Activated CD4-positive, alpha-beta T cell treated with anti-CD3 and anti-CD28 coated beads, Interleukin-2, amount 50 U/mL, for 24 hours (primary cell): ENCODE results near the gene PHOSPHO1.
"Not testable (repeated sequence)": the region's sequence is repeated elsewhere in the genome, so short reads cannot be mapped to it uniquely, and the experiment has no call there.

Experiments used
- DNase-seq, 2 donors: peaks; one replicate each; pipeline ENCODE4 v3.0.0-alpha.2; 2020; ENCODE audit warnings: low read depth in 1 of 2, low spot score in 1 of 2

The PHOSPHO1 gene, protein sequence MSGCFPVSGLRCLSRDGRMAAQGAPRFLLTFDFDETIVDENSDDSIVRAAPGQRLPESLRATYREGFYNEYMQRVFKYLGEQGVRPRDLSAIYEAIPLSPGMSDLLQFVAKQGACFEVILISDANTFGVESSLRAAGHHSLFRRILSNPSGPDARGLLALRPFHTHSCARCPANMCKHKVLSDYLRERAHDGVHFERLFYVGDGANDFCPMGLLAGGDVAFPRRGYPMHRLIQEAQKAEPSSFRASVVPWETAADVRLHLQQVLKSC

DNA sequence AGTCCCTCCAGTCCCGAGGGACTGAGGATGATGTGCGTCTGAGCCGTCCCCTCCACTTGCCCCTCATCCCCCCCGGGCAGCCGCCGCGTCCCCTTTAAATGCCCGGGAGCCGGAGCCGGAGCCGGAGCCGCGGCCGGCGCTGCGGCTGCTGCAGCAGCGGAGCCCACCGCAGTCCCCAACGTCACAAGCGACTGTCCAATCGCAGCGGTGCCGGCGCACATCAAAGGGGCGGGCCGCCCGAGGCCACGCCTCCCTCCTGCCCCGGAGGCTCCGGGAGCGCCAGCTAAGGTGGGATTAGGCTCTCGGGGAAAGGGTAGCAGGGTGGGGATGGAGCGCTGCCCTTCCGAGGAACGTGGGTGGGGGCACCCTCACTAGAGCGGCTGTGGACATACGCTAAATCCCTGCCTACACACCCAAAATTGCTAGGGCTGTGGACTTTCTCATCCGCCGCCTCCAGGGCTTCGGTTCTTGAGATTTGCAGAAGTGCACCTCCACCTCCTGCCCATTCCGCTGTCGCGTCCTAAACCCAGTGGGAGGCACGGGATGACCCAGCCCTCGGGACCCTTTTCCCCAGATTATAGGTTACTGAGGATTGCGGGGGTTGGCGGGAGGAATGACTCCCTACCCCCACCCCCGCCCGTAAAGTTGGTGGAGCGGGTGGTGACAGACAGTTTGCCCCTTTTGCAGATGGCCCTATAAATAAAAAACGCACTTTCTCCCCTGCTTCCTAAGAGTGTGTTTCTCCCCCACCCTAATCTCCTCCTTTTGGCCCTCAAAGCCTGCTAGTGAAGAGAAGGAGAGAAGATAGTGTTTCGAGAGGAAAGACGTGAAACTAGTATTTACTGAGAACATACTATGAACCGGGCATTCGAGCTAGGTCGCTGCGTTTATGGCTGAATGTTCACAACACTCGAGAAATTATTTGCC lies at the start of gene PHOSPHO1:
Gene PHOSPHO1, minus strand, starts transcription at position 152 of the 927 bp plus-strand sequence. CDS start 4,096 bp downstream, outside the sequence.
- peak; percentile 68 to 75 for DNase-seq

DNA sequence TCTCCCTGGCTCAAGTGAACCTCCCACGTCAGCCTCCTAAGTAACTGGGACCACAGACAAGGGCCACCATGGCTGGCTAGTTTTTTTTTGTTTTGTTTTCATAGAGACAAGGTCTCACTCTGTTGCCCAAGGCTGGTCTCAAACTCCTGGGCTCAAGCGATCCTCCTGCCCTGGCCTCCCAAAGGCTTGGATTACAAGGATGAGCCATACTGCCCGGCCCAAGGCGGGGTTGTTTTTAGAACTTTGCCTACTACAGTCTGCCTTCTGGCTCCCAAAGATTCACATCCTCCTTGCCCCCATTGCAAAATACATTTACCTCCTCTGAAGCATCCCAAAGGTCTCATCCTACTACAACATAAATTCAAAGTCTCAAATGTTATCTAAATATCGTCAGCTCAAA lies 49.5 kb upstream of the PHOSPHO1 start:
- no peak for DNase-seq

DNA sequence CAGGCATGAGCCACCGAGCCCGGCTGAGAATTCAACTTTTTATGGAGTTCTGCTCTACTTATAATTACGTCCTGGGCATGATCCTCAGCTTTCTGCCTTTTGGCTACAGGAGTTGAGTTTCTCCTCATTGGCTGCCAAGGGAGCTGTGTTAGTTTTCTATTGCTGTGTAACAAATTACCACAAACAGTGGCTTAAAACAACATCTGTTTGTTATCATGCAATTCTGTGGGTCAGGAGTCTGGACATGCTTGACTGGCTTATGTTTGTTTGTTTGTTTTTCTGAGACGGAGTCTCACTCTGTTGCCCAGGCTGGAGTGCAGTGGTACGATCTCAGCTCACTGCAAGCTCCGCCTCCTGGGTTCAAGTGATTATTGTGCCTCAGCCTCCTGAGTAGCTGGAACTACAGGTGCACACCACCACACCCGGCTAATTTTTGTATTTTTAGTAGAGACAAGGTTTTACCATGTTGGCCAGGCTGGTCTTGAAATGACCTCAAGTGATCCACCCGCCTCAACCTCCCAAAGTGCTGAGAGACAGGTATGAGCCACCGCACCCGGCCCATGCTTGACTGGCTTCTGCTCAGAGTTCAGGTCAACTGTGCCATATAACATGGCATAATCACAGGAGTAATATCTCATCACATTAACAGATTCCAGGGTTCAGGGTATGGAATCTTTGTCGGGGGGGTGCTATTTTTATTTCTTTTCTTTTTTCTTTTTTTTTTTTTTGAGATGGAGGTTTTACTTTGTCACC lies 48.9 kb upstream of the PHOSPHO1 start:
- not testable (repeated sequence) for DNase-seq

DNA sequence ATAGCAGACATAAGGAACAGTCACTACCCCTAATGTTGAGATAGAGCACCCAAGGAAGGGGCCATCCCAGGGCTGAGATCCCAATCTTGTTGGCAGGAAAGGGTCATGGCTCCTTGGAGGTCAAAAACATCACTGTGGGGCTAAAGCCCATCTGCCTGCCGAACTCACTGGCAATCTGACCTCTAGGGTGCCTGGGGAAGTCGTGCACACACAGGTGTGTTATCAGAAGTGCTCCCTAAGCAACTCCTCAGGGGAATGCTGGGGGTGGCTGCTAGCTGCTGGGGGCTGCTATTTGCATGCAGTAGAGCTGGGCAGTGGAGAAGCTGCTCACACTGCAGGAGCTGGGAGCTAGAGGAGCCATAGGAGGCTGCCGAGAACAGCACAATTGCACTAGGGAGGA lies 47.5 kb upstream of the PHOSPHO1 start:
- no peak for DNase-seq

DNA sequence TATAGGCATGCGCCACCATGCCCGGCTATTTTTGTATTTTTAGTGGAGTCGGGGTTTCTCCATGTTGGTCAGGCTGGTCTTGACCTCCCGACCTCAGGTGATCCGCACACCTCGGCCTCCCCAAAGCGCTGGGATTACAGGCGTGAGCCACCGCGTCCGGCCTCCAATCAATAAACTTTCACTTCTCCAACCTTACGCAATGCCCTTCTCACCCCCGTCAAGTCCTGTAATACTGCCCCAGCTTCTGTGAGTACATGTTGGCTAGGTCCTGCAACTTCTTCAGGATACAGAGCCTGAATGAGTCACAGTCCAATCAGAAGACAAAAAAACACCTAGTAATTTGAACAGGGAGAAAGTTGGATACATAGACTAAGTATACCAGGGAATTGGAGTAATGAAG lies 47.1 kb upstream of the PHOSPHO1 start:
- DNase-seq = no peak

DNA sequence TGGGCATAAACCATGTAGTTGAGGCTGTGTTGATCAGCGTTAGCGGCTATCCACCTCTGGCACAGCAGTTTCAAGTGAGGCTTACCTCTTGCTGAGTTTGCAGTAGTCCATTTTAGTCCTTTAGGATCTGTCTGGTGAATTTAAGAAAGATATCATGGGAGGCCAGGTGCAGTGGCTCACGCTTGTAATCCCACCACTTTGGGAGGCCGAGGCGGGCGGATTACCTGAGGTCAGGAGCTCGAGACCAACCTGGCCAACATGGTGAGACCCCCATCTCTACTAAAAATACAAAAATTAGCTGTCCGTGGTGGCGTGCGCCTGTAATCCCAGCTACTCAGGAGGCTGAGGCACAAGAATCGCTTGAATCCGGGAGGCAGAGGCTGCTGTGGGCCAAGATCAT lies 45.4 kb upstream of the PHOSPHO1 start:
- not testable (repeated sequence) for DNase-seq

DNA sequence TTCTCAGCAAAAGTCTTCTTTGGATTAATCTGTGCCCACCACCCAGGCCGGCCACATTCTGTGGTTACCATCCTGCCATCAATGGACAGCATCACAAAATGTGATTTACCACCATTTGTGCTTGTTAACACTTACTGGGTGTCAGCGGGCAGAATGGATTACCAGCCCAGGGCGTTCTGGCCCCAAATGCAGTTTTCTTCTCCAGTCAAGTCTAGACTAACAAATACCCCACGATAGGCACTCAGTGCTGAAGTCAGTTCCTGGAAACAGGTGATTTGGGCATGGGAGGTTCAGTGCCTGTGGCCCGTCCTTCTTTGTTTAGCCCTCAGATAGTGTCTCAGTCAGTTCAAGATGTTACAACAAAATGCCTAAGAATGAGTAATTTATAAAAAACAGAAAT lies 38.8 kb upstream of the PHOSPHO1 start:
- DNase-seq = no peak

DNA sequence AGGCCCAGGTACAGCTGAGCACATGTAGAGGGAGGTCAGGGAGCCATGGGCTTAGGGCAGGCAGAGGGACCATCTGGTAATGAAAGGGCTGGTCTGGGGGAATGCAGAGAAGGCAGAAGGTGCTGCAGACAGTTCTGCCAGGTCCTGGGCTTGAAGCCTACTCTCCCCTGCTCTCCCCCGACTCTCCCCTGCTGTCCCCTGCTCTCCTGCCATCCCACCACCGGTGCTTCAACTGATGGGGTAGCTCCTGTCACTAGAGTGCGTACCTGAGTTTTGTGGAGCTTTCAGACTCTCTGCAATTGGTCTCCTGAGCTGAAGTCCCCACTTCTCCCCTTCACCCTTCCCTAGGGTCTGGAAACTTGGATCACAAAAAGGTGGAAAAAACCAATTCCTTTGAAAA lies 37.3 kb upstream of the PHOSPHO1 start:
- DNase-seq = no peak

DNA sequence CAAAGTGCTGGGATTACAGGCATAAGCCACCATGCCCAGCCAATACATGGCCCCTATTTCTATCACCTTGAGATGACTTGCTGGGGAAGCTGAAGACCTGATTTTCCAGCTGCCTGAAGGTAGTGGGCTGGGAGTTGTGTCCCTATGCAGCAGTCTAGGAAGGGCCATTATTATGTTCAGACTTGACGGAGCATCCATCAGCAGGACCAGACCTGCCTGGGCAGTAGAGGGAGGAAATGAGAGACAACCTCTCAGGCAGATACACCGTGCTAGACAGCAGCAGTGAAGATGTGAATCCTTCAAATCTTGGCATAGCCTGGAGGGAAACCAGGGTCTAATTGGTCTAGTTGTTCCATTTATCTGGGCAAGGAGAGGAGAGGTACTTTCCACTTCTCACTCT lies 35.6 kb upstream of the PHOSPHO1 start:
- DNase-seq = no peak

DNA sequence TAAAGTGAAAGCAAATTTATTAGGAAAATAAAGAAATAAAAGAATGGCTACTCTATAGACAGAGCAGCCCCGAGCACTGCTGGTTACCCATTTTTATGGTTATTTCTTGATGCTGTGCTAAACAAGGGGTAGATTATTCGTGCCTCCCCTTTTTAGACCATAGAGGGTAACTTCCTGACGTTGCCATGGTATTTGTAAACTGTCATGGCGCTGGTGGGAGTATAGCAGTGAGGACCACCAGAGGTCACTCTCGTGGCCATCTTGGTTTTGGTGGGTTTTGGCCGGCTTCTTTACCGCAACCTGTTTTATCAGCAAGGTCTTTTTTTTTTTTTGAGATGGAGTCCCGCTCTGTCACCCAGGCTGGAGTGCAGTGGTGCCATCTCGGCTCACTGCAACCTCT lies 31.0 kb upstream of the PHOSPHO1 start:
- not testable (repeated sequence) for DNase-seq

DNA sequence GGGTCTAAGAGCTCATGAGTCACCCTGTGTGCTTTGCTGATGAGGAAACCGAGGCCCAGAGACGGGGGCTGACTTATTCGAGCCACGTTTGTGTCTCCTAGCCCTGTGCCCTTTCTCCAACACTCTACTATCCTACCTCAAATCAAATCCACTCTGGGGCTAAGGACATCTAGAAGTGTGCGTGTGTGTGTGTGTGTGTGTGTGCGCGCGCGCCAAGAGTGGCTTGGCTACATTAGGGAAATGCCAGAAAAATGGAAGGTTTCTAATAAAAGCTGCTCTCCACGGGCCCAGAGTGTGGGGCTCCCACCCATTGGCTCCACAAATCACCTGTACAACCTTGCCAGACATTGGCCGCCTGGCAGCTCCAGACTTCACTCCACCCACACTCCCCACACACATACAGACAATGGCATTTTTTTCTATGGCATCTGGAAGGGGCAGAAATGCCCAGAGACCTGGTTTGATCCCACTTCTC lies 30.3 kb upstream of the PHOSPHO1 start:
- peak in 1 of 2 donors; percentile 31 for DNase-seq

DNA sequence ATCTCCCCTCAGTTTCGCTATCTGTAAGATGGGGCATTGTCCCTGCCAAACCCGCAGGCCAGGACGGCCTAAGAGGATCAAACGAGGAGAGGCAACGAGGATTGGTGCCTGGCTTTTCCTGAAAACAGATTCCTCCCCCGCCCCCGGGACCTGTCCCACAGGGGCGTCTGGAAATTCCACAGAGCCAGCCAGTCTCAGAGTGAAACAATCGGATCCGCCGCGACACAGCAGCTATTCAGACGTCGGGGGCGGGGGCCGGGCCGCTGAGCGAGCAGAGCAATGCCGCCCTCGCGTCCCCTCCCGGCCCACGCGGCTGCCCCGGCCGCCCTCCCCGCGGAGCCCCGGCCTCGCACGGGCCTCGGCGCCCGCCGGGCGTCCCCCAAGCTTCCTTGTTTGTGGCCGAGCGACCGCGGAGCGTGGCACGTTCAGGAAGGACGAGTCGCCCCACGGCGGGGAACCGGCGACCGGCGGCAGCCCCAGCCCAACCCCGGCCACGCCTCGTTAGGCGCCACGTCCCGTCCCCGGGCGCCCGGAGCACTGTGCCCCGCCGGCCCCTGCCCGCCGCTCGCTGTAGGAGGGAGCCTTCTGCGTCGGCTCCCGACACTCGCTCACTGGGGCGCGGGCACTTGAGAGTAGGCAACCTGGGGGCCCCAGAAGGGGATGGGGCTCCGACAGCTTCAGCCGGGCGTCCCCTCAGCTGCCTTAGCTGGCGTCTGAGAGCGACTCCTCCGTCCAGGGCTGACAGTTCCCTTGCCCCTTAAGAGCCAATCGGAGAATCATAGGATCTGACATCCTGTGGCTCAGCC lies 29.6 kb upstream of the PHOSPHO1 start:
- DNase-seq = peak; percentile 29 to 37

DNA sequence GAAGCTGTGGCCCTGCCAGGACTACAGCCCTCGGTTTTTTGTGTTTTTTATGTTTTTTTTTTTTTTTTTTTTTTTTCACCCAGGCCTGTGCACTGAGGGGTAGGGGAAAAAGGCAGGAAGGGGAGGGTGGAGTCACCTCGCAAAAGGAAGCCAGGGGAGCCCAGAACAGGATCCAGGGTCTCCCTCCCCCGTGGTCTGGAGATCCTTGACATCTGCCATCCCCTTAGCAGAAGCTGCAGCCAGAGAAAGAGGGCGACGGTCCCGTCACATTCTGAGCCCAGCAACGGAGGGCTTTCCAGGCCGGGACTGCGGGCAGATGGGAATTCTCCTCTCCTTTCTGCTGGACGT lies 29.1 kb upstream of the PHOSPHO1 start:
- DNase-seq = no peak

DNA sequence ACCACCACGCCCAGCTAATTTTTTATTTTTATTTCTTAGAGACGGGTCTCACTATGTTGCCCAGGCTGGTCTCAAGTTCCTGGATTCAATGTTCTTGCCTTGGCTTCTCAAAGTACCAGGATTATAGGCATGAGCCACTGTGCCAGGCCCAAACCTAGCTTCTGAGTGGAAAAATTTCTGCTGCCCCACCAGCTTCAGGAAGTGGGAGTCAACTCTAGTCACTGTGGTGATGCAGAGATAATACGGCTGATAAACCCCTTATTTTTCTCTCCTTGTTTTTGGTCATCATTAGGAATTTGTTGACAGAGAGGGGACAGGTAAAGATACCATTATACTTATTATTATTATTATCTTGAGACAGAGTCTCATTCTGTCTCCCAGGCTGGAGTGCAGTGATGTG lies 27.8 kb upstream of the PHOSPHO1 start:
- no peak for DNase-seq

DNA sequence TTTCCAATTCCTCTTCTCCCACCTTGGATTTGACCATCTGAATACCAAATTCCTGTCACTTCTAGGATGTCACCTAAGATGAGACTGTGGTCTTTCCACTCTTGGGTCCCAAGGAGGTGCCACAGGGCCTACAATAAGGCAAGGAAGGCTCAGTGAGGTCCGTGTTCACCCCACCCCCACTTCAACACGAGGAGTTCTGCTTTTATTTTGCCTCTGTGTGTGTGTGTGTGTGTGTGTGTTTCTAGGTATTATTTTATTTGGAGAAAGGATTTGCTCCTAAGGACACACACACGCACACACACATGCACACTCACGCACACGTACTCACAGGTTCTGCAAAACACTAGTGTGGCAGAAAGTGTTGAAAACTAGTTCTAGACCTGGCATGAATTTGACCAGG lies 24.5 kb upstream of the PHOSPHO1 start:
- DNase-seq = no peak

DNA sequence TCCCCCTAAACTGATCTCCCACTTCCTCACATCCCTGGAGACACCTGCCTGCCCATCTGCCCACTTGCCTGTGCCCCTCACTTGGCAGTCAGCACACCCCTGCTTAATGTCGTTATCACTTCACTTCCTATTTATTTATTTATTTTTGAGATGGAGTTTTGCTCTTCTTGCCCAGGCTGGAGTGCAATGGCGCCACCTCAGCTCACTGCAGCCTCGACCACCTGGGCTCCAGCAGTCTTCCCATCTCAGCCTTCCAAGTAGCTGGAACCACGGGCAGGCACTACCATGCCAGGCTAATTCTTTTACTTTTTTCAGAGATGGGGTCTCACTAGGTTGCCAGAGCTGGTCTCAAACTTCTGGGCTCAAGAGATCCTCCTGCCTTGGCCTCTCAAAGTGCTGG lies 23.5 kb upstream of the PHOSPHO1 start:
- DNase-seq = no peak

DNA sequence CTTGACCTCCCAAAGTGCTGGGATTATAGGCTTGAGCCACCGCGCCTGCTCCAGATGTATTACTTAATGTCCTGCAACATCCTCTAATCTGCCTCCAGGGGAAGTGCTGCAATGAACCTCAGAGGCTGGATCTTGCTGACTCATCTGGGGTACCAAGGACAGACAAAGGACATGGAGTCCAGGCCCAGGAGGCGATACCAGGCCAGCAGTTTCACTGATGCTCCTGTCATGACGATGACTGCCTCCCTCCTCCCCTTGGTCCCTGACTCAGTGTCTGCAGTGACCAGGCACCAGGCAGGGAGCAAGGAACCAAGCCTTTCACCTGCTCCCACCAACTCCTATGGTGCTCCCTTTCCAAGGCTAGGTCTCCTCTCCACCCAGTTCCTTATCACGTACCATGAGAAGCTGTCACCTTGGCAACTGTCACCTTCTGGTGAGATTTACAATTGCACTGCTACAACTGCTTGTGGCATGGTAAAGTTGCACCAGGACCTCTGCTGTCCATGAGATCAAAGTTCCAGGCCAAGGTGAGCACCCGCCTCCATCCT lies 21.6 kb upstream of the PHOSPHO1 start:
- no peak for DNase-seq

DNA sequence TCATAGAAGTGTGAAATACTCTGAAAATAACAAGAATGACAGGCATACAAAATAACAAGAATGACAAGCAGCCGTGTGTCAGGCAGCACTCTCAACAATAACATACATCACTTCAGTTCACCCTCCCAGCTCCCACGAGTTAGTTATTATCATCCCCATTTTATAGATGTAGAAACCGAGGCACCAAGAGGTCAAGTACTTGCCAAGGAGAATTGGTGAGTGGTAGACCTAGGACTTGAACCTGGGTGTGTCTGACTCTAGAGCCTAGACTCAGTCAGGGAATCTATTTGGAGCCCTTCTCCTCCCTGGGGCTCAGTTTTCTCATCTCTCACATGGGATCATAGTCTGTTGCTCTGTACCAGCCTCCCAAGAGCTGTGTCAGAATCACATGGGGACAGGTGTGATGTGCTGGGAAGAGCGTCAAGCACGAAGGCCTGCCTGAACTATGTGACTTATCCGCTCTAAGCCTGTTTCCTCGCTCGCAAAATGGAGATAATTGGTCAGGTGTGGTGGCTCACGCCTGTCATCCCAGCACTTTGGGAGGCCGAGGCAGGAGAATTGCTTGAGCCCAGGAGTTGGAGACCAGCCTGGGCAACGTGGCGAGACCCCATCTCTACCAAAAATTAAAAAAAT lies 19.4 kb upstream of the PHOSPHO1 start:
- no peak for DNase-seq

DNA sequence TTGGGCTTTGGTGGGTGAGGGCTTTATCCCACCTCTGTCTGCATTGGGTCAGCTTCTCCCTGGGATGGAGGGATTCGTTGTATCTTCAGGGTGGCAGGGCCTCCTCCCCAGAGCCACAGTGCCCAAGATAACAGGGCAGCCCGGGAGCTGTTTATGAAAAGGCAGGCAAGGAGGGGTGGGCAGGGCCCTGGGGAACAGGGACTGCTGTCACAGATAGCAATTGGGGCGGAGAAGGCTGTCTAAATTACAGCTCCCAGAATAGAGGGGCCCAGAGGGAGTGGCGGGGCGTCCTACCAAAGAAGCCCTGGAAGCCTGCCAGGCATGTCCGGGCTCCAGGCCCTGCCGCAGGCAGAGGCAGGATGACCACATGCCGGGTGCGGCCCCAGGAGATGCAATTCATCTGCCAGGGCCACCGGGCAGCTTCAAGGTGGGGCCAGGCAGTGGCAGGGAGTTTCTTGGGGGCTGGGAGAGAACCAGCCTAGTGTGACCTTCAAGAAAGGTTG lies 18.8 kb upstream of the PHOSPHO1 start:
- no peak for DNase-seq

DNA sequence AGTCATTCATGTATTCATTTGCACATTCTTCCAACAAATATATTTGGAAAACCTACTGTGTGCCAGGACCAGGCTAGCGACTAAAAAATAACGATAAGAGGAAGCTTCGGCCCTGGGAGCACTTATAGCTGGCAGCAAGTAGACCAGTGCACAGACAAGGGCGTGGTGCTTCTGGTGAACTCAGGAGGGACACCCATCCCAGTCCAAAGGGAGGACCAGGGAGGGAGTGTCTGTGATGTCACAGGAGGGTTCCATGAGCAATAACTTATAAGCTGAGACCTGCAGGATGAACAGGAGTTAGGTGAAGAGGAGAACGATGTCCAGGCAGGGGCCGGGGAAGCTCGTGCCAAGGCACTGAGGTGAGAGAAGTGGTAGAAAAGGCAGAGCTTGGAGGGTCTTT lies 17.4 kb upstream of the PHOSPHO1 start:
- no peak for DNase-seq
